Activated CD4-positive, CD25-positive, alpha-beta regulatory T cell treated with anti-CD3 and anti-CD28 coated beads, Interleukin-2, amount 50 U/mL, for 24 hours (primary cell): ENCODE measurements around the gene PKP3.
"Not testable (repeated sequence)": the region's sequence is repeated elsewhere in the genome, so short reads cannot be mapped to it uniquely, and the experiment has no call there.

Source experiments
- ATAC-seq, 2 donors: fragments of 150-1000 bp; cut with Tn5 transposase; one replicate each; pipeline ENCODE4 v1.10.0; 2021; ENCODE audit warnings: mild to moderate bottlenecking in 1 of 2, moderate library complexity in 1 of 2

PKP3 gene

DNA sequence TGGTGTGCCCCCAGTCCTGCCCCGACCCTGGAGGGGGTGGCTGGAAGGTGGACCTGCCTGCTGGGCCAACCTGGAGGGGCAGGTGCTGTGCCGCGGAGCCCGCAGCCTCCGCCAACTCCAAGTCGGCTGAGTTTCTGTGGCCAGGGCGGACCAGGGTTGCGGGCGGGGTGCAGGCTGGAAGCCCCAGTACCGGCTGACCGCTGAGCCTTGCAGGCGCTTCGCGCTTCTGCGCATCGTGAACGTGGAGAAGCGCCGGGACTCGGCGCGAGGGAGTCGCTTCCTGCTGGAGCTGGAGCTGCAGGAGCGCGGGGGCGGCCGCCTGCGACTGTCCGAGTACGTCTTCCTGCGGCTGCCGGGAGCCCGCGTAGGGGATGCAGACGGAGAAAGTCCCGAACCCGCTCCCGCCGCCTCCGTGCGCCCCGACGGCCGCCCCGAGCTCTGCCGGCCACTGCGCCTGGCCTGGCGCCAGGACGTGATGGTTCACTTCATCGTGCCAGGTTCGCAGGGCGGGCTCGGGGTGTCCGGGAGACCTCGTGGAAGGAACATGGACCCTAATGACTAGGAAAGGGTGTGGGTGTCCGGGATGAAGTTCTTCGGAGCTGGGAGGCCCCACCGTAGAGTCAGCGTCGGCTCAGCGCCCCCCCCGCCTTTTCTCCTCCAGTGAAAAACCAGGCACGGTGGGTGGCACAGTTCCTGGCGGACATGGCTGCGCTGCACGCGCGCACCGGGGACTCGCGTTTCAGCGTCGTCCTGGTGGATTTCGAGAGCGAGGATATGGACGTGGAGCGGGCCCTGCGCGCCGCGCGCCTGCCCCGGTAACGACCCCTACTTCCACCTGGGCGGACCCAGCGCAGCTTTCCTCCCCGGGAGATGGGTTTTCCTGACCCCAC, 14.6 kb upstream of the PKP3 start:
- no peak for ATAC-seq

DNA sequence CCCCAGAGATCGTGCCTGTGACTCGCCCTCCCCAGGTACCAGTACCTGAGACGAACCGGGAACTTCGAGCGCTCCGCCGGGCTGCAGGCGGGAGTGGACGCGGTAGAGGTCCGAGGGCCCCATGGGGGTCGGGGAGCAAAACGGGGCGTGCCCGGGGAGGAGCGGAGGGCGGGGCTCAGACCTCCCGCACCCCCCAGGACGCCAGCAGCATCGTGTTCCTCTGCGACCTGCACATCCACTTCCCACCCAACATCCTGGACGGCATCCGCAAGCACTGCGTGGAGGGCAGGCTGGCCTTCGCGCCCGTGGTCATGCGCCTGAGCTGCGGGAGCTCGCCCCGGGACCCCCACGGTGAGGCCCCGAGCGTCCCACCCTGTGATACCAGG, 13.9 kb upstream of the PKP3 start:
- ATAC-seq: no peak

DNA sequence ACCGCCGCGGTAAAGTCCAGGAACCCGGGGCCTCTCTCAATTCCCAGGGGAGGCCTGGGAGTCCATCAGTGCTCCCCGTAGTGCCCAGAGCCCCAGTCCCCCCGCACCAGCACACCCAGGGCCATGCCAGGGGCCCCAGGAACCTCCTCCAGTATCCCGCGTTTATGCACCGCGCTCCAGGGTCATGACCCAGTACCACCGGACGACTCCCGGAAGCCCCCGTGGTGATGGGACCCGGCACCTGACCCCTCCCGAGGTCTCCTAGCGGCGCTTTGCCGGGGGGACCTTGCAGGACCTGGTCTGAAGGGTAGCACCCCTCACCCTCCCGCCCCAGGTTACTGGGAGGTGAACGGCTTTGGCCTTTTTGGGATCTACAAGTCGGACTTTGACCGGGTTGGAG, 13.5 kb upstream of the PKP3 start:
- no peak for ATAC-seq

GRCh38 chr11:380996-381395, 13.0 kb upstream of the PKP3 start:
- no peak for ATAC-seq

- ATAC-seq: no peak
Observed at GRCh38 chr11:381501-382072, 12.4 kb upstream of the PKP3 start.

DNA sequence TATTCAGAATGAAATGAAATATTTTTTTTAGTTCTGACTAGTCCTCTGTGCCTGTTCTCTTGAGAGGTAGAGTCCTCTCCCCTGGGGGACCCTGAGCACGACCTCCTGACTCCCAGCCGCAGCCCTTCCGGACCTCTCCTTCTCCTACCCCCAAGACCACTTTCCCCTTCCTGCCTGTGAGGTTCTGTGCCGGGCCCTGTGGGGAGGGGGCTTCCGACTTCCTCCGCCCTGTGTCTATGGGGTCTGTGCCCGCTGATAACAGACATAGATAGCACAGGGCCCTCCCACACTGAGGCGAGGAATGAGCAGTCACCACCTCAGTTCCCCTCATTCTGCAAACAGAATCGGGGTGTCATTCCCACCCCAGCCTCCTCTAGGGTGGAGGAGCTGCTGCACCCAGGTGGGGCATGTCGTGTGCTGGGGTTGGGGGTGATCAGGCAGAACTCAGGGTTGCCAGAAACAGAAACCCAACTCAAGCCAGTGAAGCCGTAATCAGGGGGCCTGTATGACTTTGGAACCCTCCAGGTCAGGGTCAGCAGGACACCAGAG, 11.9 kb upstream of the PKP3 start:
- no peak for ATAC-seq

GRCh38 chr11:383431-383830, 10.6 kb upstream of the PKP3 start:
- no peak for ATAC-seq

DNA sequence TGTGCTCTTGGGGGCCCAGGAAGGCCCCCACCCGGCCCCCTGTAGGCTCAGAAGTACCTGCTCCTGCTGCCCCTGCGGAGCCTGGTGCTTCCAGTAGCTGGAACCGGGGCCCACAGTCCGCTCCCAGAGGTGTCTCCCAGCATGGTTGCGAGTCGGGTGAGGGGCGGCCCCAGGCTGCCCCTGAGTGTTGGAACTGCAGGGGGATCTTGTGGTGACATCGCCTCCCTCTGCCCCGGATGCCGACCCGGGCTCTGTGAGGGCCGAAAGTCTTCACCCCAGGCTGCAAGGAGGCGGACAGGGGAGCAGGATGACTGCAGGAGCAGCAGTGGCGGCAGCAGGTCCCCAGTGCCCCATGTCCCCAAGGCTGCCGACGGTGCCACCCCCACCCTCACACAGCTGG, 9.5 kb upstream of the PKP3 start:
- no peak for ATAC-seq

DNA sequence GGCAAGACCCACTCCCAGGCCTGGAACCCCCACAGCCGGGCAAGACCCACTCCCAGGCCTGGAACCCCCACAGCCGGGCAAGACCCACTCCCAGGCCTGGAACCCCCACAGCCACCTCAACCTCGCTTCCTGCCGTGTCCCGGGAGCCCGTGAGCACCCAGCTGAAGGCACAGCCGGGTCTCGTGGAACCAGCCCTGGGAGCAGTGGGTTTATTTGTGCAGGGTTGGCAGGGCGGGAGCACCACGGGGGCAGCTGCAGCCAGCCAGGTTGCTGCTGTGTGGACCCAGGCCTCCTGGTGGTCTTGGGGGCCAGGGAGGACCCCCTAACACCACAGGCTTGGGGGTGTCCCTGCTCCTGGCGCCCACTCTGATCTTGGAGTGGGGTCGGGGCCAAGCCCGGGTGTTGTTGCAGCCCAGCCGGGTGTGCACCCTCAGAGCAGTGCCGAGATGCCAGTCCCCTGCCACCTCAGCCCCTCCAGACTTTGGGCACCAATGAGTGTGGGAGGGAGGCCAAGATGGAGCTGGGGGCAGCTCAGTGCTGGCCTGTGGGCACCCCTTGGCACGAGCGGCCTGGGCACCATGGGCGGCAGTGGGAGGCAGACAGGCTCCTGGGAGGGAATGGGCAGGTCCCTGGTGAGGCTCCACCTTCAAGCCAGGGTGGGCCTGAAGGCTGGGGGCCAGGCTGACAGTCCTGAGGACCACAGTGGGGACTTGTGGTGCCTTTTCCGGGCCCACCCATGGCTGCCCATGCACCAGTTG, 8.2 kb upstream of the PKP3 start:
- no peak for ATAC-seq

- ATAC-seq: no peak
Observed at GRCh38 chr11:386483-386882, 7.5 kb upstream of the PKP3 start.

- ATAC-seq: no peak
Observed at GRCh38 chr11:387193-387793, 6.7 kb upstream of the PKP3 start.

DNA sequence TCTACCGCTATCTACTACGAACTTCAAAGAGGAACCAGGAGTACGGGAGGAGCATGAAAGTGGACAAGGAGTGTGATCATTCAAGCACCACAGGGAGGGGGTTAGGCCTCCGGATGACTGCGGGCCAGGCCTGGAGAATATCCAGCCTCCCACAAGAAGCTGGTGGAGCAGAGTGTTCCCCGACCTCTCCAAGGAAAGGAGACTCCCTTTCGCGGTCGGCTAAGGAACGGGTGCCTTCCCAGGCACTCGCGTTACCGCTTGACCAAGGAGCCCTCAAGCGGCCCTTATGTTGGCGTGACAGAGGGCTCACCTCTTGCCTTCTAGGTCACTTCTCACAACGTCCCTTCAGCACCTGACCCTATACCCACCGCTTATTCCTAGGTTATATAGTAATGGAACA, 4.6 kb upstream of the PKP3 start:
- ATAC-seq: not testable (repeated sequence)

DNA sequence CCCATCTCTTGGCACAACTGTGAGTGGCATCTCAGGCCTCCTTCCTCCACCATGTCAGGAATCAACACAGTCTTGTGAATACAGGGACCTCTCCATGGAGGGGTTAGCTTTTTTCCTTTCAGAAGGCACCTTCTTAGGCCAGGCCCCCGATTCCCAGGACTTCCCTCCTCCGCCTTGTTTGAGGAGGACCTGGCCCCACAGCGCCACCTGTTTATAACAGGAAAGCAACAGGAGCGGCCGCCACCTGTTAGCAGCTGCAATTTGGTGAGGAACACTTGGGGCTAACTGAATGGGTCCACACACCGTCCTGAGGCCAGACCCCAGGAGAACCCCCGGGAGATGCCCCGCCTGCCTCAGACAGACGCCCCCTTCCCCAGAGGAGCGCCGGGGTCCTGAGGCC, 3.8 kb upstream of the PKP3 start:
- ATAC-seq: no peak

- no peak for ATAC-seq
Observed at GRCh38 chr11:391117-392017, 2.6 kb upstream of the PKP3 start.

GRCh38 chr11:392102-392777, 1.8 kb upstream of the PKP3 start:
- ATAC-seq: no peak

DNA sequence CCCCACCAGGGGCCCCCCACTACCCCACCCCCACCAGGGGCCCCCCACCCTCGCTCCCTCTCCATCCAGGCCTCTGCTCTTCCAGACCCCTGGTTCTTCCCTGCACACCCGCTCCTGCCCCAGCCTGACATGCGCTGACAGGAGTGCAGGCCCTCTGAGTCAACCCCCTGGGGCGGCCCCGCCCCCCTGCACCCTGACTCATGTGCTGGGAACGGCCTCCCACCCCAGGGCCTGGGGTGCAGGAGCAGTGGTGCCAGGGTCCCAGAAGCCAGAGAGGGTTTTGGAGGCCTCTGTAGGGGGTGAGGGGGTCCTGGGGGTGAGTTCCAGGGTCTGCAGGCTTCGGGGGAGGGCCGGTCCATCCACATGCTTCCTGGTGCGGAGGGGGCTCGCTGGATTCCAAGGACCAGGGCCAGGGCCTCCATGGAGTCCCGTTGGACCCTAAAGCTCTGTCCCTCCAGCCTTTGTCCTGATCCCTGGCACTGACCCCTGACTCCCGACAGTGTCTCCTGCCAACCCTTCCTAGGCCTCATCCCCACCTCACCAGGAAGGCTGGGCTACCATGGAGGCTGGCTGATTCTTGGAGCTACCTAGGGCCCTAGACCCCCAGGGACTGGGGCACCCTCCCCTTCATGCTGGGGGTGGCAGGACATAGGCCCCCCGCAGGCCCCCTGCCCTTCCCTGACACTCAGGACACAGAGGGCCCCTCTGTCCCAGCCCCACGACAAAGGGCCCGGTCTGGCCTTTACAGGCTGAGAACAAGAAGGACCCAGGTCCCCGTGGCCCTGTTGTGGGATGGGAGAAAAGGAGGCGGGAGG, 583 bp upstream of the PKP3 start:
- peak in 1 of 2 donors; percentile 36 for ATAC-seq

- no peak for ATAC-seq
Observed at GRCh38 chr11:394858-395655, 1.0 kb downstream of the PKP3 start.

DNA sequence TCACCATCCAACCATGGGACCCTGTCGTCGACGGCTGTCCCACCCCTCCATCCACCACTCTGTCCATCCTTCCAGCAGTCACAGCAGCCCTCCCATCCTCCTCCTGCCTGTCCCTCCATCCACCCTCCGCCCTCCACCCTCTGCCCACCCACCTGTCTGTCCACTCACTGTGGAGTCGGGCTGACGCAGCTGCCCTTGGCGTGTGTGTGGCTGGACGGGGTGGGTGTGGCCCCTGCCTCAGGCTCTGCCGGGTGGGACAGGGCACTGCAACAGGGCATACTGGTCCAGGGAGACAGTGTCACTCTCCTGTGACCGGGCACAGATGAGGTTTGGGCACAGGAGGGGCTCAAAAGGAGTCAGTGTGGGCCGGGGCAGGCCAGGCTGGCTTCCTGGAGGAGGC, 1.9 kb downstream of the PKP3 start:
- no peak for ATAC-seq

DNA sequence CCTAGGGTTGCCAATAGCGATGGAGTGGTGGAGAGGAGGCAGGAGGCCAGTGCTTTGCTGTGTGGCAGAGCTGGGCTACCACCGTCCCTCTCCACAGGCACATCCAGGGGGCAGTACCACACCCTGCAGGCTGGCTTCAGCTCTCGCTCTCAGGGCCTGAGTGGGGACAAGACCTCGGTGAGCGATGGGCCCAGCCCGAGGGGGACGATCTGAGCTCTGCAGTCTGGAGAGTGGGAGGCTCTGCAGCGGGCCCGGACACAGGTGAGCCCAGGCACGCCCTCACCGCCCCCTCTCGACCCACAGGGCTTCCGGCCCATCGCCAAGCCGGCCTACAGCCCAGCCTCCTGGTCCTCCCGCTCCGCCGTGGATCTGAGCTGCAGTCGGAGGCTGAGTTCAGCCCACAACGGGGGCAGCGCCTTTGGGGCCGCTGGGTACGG, 2.5 kb downstream of the PKP3 start:
- ATAC-seq: peak in 1 of 2 donors; percentile 30
